Non-pigmented ciliary epithelial cell (primary cell): ENCODE data around the gene IST1.
"Not testable (repeated sequence)": the region's sequence is repeated elsewhere in the genome, so short reads cannot be mapped to it uniquely, and the experiment has no call there.

Source experiments
- DNase-seq: peaks from one replicate; pipeline ENCODE4 v3.0.0-alpha.2; 2010; ENCODE audit warnings: low read depth

The IST1 gene

DNA sequence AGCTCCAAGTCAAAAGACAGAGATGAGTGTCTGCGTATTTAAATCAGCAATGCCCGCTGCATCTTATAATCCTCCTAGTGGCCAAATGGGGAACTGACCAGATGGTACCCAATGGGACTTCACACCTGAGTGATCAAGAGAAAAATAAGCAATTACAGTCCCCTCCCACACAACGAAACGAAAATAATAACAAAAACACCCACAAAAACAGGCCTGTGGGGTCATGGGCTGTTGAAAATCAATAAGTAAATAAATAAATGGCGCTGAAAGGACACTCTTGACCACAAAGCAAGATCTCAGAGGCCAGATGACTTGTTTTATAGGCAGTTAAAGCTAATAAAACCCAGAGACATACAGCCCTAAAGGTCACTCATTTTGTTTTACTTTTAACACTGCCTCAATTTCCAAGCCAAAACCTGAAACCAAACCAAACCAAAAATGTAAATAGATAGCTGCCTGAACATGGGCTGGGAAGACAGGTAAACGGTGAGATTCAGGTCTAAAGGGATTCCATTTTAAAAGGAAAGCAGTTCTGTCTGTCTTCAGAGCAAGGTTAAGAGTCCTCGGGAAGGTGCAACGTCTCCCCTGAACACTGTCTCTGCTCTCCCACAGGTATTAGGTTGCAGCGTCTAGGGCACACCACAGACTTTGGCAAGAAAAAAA lies 12.7 kb upstream of the IST1 start:
- DNase-seq: peak; percentile 48

DNA sequence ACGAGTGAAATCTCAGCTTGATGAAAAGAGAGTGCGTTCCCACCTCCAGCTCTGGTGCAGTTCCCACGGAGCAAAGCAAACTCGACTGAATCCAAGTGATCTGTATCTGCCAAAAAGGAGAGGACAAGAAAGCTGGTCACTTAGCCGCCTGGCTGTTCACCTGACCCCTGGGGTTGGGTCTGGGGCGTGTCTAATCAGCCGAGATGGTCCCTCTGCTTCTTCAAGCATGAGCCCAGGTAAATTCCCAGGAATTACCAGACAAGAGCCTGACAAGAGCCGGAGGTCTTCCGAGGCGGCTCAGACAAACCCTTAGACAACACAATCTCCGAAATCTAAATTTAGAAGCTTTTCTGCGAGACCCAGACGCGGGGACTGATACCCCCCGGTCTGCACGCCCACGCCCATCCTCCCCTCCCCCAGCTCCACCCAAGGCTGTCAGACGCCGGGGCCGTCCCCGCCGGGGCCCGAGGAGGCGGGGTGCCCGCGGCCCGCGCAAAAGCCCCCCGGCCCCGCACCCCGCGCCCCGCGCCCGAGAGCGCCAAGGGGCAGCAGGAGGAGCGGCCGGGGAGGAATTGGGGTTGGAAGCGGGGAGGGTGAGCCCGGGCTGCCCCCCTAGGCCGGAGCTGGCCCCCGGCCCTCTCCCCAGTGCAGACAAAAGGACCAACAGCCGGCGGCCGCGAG lies 12.0 kb upstream of the IST1 start:
- DNase-seq: no peak

DNA sequence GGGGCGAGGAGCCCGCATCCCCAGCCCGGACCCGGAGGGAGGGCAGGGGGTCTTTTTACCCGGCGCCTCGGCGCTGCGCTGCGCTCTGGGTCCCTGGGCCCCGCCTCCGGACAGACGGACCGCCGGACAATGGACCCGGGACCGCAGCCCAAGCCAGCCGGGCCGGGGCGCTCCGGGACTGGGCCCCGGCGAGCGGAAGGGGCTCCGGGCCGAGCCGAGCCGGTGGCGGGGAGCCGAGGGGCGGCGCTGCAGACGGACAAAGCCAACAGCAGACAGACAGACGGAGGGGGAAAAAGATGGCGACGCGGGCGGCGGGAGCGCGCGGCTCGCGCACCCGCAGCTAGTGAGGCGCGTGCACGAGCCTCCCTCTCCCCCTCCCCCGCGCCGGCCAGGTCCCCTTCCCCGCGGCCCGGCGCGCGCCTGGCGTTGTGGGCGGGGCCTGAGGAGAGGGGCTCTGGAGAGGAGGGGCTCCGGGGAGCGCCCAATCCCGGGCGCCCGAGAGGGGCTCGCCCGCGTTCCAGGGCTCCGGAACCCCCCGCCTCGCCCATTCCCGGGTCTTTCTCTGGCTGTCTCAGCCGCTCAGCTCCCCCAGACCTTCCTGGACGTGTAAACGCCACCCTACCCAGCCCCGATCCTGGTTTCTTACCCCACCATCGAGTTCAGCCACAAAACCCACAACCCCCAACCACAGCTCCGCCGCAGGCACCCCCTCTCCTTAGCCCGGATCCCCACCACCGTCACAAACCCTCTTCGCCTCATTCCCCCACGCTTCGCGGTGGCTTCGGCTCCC lies 11.3 kb upstream of the IST1 start, which contains the start of gene ZNF821:
ZNF821 (minus strand) TSS at position 334 of the 790 bp plus-strand sequence. CDS start 4,236 bp downstream, outside the sequence.
- DNase-seq: no peak

DNA sequence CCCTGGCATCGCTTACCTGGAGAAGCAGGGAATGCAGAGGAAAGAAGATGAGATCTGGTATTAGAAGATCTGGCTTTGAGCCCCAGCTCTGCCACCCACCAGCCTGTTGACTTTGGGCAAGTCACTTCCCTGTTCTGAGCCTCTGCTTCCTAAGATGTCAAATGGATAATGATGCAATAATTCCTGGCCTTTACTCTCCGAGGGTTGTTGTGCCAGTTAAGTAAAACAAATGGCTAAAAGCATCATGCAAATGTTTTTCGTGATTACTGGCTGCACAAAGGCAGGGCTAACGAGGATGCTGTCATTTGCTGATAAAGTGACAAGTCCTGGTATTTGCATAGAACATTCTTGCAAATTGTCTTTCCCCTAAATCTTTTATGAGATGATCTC lies 10.1 kb upstream of the IST1 start:
- no peak for DNase-seq

DNA sequence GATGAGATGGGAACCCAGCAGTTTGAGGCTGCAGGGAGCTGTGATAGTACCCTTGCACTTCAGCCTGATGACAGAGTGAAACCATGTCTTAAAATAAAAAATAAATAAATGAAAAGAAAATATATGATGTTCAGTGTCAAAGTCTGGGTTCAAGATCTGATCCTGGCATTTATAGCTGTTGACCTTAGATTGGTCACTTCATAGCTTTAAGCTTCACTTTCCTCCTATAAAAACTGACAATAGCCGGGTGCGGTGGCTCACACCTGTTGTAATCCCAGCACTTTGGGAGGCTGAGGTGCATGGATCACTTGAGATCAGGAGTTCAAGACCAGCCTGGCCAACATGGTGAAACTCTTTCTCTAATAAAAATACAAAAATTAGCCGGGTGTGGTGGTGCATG lies 6.2 kb upstream of the IST1 start:
- no peak for DNase-seq

DNA sequence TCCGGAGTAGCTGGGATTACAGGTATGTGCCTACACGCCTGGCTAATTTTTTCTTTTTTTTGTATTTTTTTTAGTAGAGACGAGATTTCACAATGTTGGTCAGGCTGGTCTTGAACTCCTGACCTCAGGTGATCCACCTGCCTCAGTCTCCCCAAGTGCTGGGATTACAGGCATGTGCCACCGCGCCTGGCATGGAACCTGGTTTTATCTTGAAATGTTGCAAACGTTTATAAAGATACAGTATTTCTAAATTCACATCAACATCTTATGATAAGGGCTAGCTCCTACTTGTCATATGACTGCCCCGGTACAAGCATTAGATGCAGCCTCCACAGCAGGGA lies 1.5 kb upstream of the IST1 start:
- no peak for DNase-seq

DNA sequence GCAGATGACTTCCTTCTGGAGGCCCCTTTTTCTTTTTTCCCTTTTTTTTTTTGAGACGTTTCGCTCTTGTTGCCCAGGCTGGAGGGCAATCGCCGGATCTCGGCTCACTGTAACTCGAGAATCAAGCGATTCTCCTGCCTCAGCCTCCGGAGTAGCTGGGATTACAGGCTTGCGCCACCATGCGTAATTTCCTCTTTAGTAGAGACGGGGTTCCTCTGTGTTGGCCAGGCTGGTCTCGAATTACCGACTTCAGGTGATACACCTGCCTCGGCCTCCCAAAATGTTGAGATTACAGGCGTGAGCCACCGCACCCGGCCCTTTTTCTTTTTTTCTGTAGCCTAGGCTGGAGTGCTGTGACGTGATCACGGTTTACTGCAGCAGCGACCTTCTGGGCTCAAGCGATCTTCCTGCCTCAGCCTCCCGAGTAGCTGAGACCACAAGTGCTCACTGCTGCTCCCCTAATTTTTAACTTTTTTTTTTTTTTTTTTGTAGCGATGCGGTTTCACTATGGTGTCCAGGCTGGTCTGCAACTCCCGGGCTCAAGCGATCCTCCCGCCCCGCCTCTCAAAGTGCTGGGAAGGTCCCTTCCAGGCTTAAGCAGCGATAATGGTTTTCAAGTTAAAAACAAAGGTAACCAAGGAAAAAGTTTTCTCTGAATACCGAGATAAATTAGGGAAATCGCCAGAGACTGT lies 956 bp upstream of the IST1 start:
- DNase-seq: peak; percentile 38

DNA sequence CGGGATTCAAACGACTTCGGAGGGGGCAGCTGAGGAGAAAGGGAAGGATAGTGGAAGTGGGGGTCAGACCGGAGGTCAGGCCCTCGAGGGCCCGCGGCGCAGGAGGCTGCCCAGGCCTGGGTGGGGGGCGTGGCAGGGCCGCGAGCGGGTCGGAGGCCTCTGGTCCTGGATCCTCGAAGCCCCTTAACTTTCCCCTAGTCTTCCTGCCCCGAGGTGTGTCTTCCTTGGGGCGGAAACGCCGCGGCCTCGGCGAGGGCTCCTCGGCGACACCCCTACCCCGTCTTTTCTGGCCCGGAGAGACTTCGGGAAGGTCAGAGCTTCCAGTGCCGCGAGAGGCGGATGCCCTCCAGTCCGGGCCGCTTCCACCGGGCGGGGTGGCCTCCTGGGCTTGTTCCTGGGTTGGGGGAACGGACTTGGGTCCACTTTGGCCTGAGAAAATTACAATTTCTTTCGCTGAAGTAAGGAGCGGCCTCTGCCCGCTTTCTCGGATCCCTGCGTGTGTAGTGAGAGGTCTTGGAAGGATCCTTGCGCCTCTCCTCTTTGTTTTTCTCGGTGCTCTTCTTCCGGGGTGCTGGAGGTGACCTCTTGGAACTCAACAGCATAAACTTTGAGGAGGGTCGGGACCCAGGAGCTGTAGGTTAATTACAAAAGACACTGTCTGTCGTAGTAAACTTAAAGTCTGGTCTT lies 491 bp downstream of the IST1 start:
- DNase-seq: no peak

DNA sequence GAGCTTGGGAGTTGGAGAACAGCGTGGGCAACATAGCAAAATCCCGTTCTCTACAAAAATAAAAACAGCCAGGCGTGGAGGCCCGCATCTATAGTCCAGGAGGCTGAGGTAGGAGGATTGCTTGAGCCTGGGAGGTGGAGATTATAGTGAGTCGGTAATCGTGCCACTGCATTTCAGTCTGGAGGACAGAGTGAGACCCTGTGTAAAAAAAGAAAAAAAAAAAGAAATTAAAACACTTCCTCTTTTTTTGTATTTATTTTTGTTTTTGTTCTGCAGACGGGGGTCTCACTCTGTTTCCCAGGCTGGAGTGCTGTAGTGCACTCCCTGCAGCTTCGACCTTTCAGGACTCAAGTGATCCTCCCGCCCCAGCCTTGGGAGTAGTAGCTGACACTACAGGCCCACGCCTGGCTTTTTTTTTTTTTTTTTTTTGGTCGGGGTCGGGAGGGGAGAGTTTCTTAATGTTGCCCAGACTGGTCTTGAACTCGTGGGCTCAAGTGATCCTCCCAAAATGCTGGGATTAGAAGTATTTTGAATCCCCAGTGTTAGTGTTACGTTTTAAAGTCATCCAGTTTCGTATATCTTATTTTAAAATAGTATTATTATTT lies 1.5 kb downstream of the IST1 start:
- DNase-seq: no peak

DNA sequence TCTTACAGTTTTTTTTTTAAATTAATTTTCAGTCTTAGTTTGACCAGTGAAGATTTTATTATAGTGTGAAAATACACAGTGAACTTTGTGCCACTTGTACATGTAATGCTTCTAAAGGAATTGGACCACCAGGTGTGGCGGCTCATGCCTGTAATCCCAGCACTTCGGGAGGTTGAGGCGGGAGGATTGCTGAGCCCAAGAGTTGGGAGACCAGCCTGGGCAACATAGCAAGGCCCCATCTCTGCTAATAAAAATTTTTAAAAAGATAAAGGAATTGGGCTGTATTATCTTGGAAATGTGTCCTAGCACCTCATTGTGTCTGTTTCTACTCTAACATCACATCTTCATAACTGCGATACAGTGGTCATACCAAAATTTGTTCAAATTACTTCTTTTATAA lies 3.8 kb downstream of the IST1 start:
- DNase-seq: no peak

DNA sequence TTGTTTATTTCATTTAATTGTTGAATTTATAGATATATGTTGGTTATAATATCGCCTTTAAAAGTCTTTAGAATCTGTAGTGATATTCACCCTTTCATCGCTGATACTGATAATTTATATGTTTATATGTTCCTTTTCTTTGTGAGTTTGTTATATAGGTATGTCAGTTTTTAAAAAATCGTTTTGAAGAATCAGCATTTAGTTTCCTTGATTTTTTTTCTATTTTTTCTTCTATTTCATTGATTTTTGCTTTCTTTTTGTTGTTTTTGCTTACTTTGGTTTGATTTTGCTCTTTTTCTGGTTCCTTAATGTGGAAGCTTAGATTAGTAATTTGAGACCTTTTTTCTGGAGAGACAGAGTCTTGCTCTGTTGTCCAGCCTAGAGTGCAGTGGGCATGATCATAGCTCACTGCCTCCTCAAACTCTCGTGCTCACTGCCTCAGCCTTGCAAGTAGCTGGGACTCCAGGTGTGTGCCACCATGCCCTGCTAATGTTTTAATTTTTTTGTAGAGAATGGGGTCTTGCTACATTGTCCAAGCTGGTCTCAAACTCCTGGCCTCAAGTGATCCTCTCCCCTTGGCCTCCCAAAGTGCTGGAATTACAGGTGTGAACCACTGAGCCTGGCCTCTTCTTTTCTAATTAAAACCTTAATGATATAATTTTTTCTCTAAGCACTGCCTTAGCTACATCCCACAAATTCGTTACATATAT lies 7.5 kb downstream of the IST1 start:
- DNase-seq: no peak

DNA sequence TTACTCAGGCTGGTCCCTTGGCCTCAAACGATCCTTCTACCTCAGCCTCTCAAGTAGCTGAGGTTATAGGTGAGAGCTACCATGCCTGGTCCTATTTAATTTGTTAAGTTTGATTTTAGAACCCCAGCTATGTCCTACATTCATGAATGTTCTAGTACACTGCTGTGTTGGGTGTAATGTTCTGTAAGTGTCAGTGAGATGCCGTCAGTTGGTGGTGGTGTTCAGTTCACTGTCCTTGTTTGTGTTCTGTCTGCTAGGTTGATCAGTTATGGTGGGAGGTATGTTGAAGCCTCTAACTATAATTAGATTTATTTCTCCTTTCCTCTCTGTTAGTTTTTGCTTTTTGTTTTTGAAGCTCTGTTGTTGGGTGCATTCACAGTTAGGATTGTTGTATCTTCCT lies 8.3 kb downstream of the IST1 start:
- no peak for DNase-seq

DNA sequence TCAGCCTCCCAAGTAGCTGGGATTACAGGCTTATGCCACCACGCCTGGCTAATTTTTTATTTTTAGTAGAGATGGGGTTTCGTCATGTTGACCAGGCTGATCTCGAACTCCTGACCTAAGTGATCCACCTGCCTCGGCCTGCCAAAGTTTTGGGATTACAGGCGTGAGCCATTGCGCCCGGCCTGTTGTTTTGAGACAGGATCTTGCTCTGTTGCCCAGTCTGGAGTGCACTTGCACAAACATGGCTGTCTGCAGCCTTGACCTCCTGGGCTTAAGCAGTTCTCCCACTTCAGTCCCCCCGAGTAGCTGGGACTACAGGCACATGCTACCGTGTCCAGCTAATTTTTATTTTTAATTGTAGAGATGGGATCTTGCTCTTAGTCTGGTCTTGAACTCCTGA lies 8.9 kb downstream of the IST1 start:
- DNase-seq: no peak

DNA sequence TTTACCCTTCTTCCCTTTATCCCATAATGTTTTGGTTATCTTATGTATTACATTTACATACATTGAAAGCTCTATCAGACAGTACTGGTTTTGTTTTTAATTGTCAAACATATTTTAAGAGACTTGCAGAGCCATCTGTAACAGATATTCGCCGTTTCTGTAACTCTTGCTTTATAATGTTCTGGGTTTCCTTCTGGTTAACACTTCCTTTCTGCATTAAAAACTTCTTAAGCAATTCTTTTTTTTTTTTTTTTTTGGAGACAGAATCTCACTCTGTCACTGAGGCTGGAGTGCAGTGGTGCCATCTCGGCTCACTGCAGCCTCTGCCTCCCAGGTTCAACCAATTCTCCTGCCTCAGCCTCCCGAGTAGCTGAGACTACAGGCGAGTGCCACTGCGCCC lies 10.4 kb downstream of the IST1 start:
- not testable (repeated sequence) for DNase-seq

DNA sequence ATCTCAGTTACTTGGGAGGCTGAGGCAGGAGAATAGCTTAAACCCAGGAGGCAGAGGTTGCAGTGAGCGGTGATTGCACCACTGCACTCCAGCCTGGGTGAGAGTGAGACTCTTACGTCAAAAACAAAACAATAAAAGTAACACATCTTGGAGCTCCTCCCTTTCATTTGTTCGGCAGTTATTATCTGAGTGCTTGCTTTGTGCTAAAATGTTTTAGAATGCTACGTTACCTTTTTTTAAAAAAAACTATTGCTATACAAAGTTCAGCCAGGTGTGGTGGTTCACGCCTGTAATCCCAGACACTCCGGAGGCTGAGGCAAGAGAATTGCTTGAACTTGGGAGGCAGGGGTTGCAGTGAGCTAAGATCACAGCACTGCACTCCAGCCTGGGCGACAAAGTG lies 15.8 kb downstream of the IST1 start:
- no peak for DNase-seq

DNA sequence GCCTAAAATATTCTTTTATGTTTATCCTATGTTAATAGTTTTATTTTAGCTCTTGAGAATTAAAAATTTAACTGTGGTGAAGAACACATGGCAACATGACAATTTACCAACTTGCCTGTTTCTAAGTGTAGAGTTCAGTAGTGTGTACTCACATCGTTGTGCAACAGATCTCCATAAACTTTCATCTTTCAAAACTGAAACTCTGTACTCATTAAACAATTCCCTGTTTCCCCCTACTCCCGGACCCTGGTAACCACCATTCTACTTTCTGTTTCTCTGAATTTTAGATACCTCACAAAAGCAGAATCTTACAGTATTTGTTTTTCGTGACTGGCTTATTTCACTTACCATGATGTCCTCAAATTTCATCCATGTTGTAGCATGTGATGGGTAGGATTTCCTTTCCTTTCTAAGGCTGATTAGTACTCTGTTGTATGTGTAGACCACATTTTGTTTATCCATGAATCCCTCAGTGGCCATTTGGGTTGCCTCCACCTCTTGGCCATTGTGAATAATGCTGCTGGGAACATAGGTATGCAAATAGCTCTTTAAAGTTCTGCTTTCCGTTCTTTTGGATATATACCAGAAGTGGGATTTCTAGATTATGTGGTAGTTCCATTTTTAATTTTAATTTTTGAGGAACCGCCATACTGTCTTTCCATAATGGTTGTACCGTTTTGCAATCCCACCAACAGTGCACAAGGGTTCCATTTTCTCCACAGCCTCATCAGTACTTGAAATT lies 17.4 kb downstream of the IST1 start:
- no peak for DNase-seq

DNA sequence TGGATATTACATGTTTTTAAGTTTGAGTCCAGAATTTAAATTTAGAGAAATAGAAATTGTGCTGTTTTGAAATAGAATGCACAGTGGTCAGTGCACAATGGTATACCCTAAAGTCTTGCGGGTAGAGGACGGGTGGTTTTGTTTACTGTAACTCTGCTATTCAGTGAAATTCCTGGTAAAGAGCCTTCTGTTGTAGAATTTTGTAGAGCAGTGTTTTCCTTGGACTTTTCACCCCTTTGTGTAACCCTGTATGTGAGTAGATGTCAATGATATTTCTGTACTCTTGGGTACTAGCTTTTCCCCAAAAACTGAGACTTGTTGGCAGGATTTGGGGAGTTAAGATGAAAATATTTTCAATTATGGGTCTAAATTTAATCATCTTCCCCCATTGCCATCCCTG lies 19.5 kb downstream of the IST1 start:
- no peak for DNase-seq

DNA sequence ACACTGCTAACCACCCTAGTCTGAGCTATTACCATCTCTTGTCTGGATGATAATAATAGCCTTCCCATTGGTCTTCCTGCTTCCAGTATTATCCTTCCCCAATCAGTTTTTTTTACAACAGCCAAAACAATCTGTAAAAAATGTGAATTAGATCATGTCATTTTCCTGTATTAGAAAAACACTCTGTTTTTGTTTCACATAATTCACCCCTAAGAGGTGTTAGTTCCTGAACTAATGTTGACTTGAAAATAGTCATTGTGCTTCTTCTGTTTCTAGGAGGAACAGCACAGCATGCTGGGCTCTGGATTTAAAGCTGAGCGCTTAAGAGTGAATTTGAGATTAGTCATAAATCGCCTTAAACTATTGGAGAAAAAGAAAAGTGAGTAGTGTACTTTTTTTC lies 20.0 kb downstream of the IST1 start:
- DNase-seq: no peak

DNA sequence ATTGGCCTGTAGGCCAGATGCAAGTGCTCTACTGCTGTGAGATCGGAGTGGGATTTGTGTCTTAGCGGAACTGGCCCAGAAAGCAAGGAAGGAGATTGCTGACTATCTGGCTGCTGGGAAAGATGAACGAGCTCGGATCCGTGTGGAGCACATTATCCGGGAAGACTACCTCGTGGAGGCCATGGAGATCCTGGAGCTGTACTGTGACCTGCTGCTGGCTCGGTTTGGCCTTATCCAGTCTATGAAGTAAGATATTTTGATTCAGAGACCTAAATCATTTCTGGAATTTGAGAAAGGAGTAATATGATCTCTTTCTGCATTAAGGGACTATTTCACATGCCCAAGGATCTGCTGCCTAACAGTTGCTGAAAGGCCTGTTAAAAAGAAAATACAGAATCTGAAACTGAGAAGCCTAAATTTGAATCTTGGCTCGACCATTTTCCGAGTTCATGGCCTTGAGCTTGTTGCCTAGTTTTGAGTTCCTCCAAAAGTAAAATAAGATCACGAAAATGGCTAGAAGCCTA lies 21.1 kb downstream of the IST1 start:
- no peak for DNase-seq

DNA sequence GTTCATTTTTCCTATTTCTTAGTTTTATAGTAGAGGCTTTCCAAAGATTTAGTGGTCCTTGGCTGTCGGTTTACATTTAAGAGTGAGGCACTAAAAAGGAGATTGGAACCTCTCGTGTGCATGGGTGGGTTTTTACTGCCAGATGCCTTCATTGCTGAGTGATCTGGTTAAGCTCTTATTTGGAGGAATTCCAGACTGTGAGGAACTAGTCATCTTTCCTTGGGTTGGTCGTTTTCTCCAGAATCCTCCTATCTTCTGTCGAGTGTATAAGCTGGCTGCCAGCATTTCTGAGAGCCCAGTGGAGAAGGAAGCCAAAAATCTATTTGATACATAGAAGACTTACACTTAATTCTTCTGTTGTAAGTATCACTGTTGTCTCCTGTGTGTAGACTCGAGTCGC lies 22.6 kb downstream of the IST1 start:
- no peak for DNase-seq
